PFSK-1 (cell line): Measurements from ENCODE around the gene CASP9. TPM values are rescaled to one million over a fixed set of nuclear protein-coding genes. Genes with fewer than 3 reads are reported as not detected.

Experiments
- FOXP2 ChIP-seq: optimal IDR thresholded peaks from 2 replicates; pipeline ENCODE3; 2011; ENCODE audit warnings: borderline replicate concordance, control low read depth, inconsistent platforms; ENCODE audit not compliant: insufficient read depth; ENCODE audit errors: extremely low read length, extremely low read depth
- POLR2AphosphoS5 ChIP-seq: IDR thresholded peaks from 2 replicates; pipeline ENCODE4 v1.6.1; 2012; ENCODE audit warnings: low read depth, mild to moderate bottlenecking, control low read depth, low read length, moderate library complexity
- SIN3A ChIP-seq: IDR thresholded peaks from 2 replicates; pipeline ENCODE4 v1.6.1; 2012; ENCODE audit warnings: mild to moderate bottlenecking, low read length, moderate library complexity, borderline replicate concordance; ENCODE audit not compliant: insufficient read depth
- TAF1 ChIP-seq: IDR thresholded peaks from 2 replicates; pipeline ENCODE4 v1.6.1; 2012; ENCODE audit warnings: low read length, control low read depth, borderline replicate concordance; ENCODE audit not compliant: insufficient read depth
- polyA plus RNA-seq: library from polyadenylated mRNA; unstranded; fragments of >200 nt; gene quantifications from one replicate; pipeline ENCODE4 v1.2.1, GENCODE V29; 2012; ENCODE audit warnings: low read depth, missing spikeins; ENCODE audit not compliant: insufficient read length
- TF ChIP-seq, protein P1 (sequence below), 2 experiments: IDR thresholded peaks; 2 replicates each; pipeline versions ENCODE4 v1.6.1 to v1.8.0; 2011 to 2012; ENCODE audit warnings: low read depth in 2 of 2, low read length in 2 of 2, control low read depth in 1 of 2, inconsistent platforms in 1 of 2, mild to moderate bottlenecking in 1 of 2, moderate library complexity in 1 of 2; ENCODE audit not compliant: insufficient read depth in 1 of 2

Gene CASP9
- 8.5 TPM for polyA plus RNA-seq

DNA sequence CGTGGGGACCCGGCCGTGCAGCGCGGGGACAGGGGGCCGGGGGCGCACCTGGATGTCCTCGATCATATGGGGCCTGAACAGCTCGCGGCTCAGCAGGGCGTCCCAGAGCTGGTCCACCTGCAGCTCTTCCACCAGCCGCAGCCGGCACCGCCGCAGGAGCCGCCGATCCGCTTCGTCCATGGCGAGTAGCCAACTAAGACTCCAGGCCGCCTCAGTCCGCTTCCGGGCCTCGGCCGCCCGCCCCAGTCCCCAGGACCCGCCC is at the start of gene CASP9:
Gene CASP9 (minus strand): TSS at position 195 of the 262 bp plus-strand sequence. CDS start 15 bp downstream, at position 180.
- TF ChIP-seq, protein P1, sequence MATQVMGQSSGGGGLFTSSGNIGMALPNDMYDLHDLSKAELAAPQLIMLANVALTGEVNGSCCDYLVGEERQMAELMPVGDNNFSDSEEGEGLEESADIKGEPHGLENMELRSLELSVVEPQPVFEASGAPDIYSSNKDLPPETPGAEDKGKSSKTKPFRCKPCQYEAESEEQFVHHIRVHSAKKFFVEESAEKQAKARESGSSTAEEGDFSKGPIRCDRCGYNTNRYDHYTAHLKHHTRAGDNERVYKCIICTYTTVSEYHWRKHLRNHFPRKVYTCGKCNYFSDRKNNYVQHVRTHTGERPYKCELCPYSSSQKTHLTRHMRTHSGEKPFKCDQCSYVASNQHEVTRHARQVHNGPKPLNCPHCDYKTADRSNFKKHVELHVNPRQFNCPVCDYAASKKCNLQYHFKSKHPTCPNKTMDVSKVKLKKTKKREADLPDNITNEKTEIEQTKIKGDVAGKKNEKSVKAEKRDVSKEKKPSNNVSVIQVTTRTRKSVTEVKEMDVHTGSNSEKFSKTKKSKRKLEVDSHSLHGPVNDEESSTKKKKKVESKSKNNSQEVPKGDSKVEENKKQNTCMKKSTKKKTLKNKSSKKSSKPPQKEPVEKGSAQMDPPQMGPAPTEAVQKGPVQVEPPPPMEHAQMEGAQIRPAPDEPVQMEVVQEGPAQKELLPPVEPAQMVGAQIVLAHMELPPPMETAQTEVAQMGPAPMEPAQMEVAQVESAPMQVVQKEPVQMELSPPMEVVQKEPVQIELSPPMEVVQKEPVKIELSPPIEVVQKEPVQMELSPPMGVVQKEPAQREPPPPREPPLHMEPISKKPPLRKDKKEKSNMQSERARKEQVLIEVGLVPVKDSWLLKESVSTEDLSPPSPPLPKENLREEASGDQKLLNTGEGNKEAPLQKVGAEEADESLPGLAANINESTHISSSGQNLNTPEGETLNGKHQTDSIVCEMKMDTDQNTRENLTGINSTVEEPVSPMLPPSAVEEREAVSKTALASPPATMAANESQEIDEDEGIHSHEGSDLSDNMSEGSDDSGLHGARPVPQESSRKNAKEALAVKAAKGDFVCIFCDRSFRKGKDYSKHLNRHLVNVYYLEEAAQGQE (IDR thresholded peaks at IDR 0.05; ENCODE audit: insufficient read depth in 1 of 2, low read depth in 2 of 2, low read length in 2 of 2) = no peak
- TF ChIP-seq TAF1 = no peak
- no peak for TF ChIP-seq POLR2AphosphoS5
- no peak for TF ChIP-seq SIN3A
- no peak for TF ChIP-seq FOXP2

DNA sequence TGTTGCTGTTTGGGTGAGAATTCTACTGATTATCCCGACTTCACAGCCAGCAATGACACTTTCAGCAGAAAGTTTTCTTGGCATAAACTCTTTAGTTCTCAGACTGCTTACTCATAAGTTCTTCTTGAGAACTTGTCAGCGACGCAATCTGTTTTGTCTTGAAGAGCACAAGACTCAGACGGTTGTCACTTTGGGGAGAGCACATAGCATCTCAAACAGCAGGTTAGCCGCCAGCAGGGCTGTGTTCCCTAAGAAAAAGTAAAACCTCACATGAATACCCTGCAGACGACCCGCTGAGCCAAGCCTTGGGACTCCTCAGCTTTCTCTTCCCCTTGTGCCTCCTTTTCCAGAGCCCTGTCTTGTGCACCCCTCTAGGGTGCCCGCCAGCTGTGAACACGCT is 49.5 kb upstream of the CASP9 start:
- TF ChIP-seq TAF1 = no peak
- no peak for TF ChIP-seq SIN3A
- no peak for TF ChIP-seq POLR2AphosphoS5
- no peak for TF ChIP-seq FOXP2
- TF ChIP-seq, protein P1 (IDR thresholded peaks at IDR 0.05; ENCODE audit: insufficient read depth in 1 of 2, low read depth in 2 of 2, low read length in 2 of 2) = no peak

DNA sequence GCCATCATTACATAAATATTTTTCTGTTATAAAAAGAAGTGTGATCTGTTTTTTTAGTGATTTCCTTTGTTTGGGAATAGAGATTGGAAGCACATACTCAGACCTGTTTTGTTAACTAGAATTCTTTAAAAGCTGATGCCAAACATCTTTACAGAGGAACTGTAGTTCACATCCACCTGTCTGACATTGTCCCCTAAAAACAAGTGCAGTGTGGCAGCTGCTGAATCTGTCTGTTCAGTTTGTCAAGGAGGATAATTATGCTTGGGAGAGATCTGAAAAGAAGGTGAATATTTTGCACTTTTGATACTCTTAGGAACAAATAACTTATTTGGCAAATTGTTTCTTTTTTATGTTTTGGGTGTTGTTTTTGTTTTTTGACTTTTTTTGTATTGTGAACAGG is 47.3 kb upstream of the CASP9 start:
- TF ChIP-seq SIN3A (no peak), TAF1 (no peak), FOXP2 (no peak), POLR2AphosphoS5 (no peak)
- TF ChIP-seq, protein P1 (IDR thresholded peaks at IDR 0.05; ENCODE audit: insufficient read depth in 1 of 2, low read depth in 2 of 2, low read length in 2 of 2) = no peak

DNA sequence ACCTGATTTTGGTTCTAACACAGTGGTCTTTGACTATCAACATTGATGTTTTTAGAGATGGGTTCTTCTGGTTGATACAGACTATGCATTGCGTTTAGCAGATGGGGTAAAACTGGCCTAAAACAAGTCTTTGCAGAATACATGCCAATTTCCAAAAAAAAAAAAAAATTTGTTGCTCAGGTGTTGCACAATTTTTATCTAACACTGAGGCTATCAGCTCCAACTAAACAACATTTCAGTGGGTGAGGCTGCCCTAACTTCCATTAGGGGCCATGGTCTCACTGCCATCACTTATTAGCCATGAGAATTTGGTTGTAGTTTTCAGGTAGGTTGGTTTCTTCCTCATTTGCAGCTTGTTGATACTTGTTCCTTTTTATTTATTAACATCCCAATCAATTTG is 46.8 kb upstream of the CASP9 start:
- no peak for TF ChIP-seq SIN3A
- TF ChIP-seq FOXP2 = no peak
- no peak for TF ChIP-seq POLR2AphosphoS5
- TF ChIP-seq TAF1 = no peak
- TF ChIP-seq, protein P1 (IDR thresholded peaks at IDR 0.05; ENCODE audit: insufficient read depth in 1 of 2, low read depth in 2 of 2, low read length in 2 of 2) = no peak
